GM19193 (cell line): ENCODE data around the gene SHKBP1.

ENCODE experiments used
- POLR2A ChIP-seq: IDR thresholded peaks from 4 replicates; pipeline ENCODE4 v1.6.1; 2011; ENCODE audit not compliant: insufficient read depth, insufficient read length; ENCODE audit errors: extremely low read depth

Gene SHKBP1

GRCh38 chr19:40589591-40590429 is 13.1 kb downstream of the SHKBP1 start:
- TF ChIP-seq POLR2A = no peak

DNA sequence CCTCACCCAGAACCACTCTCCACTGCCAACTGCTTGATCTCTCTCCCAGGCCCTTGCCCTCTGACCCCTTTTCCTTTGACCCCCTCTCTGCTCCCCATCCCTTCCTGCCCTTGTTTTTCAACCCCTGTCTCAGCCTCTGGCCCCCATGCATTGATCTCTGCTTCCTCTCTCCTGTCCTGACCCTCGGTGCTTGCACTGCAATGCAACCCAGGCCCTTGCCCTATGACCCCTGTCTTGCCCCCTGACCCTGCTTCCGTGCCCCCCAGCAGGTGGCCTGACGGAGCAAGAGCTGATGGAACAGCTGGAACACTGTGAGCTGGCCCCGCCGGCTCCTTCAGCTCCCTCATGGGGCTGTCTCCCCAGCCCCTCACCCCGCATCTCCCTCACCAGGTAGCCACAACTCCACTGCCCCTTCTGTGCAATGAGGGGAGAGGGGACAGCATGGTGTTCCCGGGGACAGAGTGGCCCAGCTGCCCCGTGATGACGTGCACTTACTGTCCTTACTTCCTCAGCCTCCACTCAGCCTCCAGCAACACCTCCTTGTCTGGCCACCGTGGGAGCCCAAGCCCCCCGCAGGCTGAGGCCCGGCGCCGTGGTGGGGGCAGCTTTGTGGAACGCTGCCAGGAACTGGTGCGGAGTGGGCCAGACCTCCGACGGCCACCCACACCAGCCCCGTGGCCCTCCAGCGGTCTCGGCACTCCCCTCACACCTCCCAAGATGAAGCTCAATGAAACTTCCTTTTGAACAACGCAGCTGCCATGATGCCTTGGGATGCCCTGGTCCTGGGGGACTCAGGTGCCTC is 14.0 kb downstream of the SHKBP1 start:
- no peak for TF ChIP-seq POLR2A

- no peak for TF ChIP-seq POLR2A
Observed at GRCh38 chr19:40592170-40592569, 15.5 kb downstream of the SHKBP1 start.

DNA sequence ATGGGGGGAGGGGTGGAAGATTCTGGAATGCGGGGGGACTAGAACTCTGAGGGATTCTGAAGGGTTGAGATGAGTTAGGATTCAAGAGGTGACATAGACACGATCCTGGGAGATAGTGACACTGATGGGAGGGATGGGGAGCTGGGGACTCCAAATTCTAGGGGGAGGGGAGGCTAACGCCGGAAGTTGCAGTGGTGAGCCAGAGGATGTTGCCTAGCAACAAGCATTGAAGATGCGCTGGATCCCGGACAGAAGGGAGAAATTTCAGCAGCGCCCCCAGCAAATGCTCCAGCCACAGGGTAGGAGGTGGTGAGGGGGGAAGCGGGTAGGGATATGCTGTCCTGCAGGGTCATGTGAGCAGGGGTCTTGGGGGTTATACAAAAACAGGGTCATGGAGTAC is 17.6 kb downstream of the SHKBP1 start:
- no peak for TF ChIP-seq POLR2A

DNA sequence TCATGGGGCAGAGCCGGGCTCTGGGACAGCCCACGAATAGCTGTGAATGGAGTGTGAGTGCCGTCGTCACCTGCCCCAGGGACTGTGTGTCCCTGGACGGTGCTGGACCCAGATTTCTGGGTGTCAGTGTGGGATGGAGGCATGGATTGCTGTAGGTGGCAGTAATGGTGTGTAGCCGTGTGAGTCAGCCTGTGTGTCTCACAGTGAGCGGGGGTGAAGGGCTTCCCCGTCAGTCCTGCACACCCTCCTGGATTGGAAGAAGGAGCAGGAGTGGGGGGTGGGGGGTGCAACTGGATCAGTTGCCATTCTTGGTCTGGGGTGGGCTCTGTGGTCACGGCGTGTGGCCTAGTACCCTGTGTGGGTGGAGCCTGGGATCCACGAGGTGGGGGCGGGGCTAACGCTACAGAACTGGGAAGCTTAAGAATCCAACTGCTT is 18.0 kb downstream of the SHKBP1 start:
- TF ChIP-seq POLR2A = no peak

DNA sequence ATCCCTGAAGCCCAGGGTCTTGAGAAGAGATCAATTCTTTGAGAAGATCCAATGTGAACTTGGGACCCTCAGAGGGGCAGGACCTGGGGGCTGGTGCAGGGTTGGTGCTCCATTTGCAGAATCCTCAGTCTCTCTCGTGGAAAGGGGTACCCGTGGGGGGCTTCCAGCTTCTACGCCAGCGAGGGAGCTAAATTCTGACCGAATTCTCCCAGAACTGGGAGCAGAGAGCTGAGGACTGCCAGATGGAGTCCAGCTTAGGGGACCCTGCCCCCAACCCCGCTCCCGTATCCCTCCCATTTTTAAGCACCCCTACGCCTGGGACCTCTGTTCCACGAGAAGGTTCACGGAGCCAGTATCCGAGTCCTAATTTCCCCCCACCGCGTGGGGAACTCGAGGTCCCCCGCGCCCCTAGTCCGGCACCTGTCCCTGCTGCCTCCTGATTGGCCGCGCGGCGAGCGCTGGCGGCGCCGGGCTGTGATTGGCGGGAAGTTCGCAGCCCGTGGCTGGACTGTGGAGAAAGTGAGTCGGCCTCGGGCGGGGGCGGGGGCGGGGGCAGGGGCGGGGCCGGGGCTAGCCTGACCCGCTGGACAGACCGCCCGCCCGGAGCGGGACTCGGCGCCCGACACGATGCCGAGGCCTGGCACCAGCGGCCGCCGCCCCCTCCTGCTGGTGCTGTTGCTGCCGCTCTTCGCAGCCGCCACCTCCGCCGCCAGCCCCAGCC is 20.1 kb downstream of the SHKBP1 start:
- TF ChIP-seq POLR2A = no peak

GRCh38 chr19:40597329-40597838 is 20.7 kb downstream of the SHKBP1 start:
- TF ChIP-seq POLR2A = no peak

DNA sequence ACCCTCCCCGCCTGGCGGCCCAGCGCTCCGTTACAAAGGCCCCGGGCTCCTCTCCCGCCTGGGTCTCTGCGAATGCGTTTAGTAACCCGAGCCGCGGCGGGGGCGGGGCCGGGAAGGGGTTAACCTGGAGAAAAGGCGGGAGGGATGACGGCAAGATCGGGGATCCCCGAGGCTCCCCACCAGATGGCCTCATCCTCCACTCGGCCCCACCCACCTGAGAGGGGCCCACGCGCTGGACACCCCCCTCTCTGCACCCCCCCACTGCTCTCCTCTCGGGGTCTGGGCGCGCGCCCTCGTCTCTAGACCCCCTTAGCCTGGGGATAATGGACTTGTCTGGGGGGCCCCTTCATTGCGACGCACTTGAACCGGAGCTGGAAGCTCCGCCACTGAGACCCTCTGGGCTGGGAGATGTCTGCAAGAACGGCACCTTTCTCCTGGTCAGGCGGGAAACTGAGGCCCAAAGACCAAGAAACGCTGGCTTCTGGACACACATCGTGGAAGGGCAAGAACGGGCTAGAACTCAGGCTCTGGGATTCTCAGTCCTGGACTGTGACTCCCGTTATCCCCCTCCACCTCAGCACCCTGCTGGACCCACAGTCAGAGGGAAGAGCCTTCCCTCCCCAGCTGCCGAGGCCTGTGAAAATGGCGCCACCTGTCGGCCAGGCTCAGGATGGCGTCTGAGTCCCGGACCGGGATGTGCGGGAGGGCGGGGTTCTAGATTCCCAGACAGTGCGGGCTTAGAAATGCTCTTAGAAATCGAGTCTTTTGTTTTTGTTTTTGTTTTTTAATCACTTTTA is 21.6 kb downstream of the SHKBP1 start:
- TF ChIP-seq POLR2A = no peak

DNA sequence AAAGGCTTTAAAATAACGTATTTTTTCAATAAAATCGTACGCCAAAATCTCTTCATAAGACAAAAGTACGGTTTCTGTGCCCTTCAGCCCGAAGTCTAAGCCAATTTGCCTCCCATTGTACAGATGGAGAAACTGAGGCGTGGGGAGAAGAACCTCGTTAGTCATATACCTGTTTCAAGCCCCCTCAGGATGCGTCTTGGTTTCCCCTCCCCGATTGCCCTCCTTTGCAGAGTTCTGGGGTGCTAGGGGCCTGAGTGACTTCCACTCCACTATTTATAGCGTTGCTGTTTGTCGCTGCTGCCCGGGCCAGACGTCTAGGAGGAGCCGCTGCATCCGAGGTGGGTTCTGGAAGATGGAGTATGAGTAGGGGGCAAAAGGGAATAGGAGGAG is 22.2 kb downstream of the SHKBP1 start:
- no peak for TF ChIP-seq POLR2A

- TF ChIP-seq POLR2A = no peak
Observed at GRCh38 chr19:40599331-40599901, 22.7 kb downstream of the SHKBP1 start.

DNA sequence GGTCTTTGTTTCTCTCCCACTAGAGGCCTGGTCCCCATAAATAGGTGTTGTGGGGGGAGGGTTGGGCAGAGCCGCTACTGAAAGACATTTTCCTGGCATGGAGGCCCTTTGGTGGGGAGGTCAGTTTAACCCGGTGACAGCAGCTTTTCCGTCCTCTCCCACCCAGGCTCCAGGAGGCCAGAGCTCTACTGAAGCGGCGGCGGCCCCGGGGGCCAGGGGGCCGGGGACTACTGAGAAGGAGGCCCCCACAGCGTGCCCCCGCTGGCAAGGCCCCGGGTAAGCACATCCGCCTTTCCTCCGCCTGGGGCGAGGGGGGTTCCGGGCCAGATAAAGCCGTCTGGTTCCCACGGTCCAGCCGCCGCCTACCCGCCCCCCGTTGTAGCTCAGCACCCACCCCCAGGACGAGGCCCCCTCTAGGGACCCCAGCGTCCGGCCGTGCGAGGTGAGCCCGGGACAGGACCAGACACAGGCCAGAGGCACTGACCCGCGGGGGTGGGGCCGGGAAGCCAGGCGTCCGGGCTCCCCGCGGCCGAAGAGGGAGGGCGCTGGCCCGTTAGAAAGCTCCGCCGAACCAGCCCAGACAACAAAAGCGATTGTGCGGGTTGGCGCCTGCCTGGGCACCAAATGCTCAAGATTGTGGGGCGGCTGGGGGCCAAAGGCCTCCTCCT is 23.4 kb downstream of the SHKBP1 start:
- TF ChIP-seq POLR2A = no peak

DNA sequence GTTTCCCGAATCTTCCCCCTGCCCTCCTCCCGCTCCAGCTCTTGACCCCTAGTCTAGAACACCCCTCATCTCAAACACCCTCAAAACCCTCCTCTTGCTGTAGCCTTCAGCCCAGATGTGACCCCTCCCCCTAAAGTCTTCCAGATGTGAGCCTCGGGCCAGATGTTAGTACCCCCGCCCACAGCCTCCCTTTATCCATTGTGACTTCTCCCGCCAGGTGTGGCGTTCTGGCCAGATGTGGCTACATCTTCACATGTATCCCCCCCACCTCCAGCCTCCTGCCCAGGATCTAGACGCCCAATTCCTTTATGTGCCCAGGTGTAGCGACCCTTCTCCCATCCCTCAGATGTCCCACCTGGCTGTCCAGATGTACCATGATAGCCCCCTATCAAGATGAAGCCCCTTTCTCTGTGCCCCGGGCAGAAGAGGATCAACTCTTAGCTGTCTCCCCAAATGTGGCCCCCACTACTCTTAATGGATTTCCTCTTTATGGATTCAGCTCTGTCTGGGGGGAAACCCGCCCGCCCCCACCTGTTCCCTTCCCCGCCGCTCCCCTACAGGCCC is 24.0 kb downstream of the SHKBP1 start:
- TF ChIP-seq POLR2A = no peak

- TF ChIP-seq POLR2A = no peak
Observed at GRCh38 chr19:40601134-40601974, 24.7 kb downstream of the SHKBP1 start, which contains the start of gene LTBP4. Gene LTBP4 (plus strand): TSS chr19:40601369. CDS start chr19:40601388, 19 bp downstream.

DNA sequence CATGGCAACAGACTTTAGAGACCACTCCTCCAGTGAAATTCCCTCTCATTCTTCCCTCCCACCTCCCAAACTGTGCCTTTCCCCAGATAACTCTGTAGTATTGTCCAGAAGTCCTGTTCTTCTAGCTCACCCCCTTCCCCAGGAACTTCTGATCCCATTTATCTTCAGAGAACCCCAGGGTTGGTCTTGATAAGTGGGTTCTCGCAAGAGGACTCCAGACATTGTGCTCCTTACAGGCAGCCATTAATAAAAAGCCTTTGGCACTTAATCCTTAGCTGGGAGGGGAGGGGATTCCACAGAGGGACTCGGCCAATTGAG is 26.4 kb downstream of the SHKBP1 start:
- TF ChIP-seq POLR2A = no peak
